Pancreas (tissue), 10 donors: ENCODE measurements around the gene KCNB1. TPM values are rescaled to one million over a fixed set of nuclear protein-coding genes. Genes with fewer than 3 reads are reported as not detected.
A peak's percentile ranks its signal among the peaks of the same experiment; 100 is the strongest.

Experiments used
- ATAC-seq, 4 donors: fragments of 200-7000 bp; cut with Tn5 transposase; one replicate each; pipeline versions ENCODE4 v1.8.0 to v1.9.1; 2020; ENCODE audit warnings: mild to moderate bottlenecking in 4 of 4, moderate library complexity in 4 of 4
- DNase-seq, 6 donors: peaks; one replicate each; pipeline ENCODE4 v3.0.0-alpha.2; 2020
- FAIRE-seq: peaks from 2 replicates; lab custom pipeline; 2012; peaks lifted over from hg19 to GRCh38; lab: Jason Lieb, UNC
- H3K27ac ChIP-seq, 4 donors: fragments of 200-600 bp; sonication (generic); 1 replicate in 3 of 4; 2 replicates in 1 of 4; pipeline versions ENCODE4 v1.5.0 to v1.8.0; 2020
- H3K27me3 ChIP-seq, 4 donors: fragments of 200-600 bp; one replicate each; pipeline ENCODE4 v1.8.0; 2021
- H3K36me3 ChIP-seq, 3 donors: fragments of 200-600 bp; sonication (generic) in 1 of 3; one replicate each; pipeline versions ENCODE4 v1.5.0 to v1.8.0; 2020 to 2021
- H3K4me1 ChIP-seq, 3 donors: fragments of 200-600 bp; one replicate each; pipeline ENCODE4 v1.8.0; 2021
- H3K4me3 ChIP-seq, 4 donors: fragments of 200-600 bp; sonication (generic) in 2 of 4; one replicate each; pipeline versions ENCODE4 v1.5.0 to v1.8.0; 2020 to 2021
- H3K9me3 ChIP-seq, 4 donors: fragments of 200-600 bp; one replicate each; pipeline ENCODE4 v1.8.0; 2021
- WGBS, 2 donors: extraction: QIAGEN DNeasy Blood & Tissue Kit; methylation state at CpG; one replicate each; pipeline ENCODE4 v1.1.7; 2013; 5-methylcytosine and 5-hydroxymethylcytosine counted together
- intact Hi-C, 3 donors: fragments of 100-400 bp; cut with DNase I; formaldehyde crosslinking; loops; one replicate each; pipeline versions ENCODE4 v1.11.1 to v1.14.2; 2022
- polyA plus RNA-seq, 2 donors: library from polyadenylated mRNA; stranded (reverse); fragments of 200-250 nt; gene quantifications; one replicate each; pipeline ENCODE4 v1.2.3, GENCODE V29; 2013
- total RNA-seq, 6 donors: library from RNA; stranded (reverse); fragmentation: NEBNext Ultra II Directional in 4 of 6; extraction: Animal tissue kit (Norgen Biotek cat#: 25700) in 4 of 6; gene quantifications; one replicate each; pipeline versions ENCODE4 v1.2.1 to v1.2.4, GENCODE V29; 2021 to 2023
- TF ChIP-seq, protein P1 (sequence below), 4 donors: fragments of 200-600 bp; sonication (generic) in 3 of 4; IDR thresholded peaks; one replicate each; pipeline versions ENCODE4 v1.5.0 to v1.8.0; 2021; ENCODE audit warnings: antibody characterized with exemption in 4 of 4
- donor health status: healthy with polysubstance abuse.
- donor health status: DM: no; HTN: no; CAD: no; lungs with moderate emphysema.
- donor health status: DM: no; HTN: no; CAD: no.
- donor health status: control.
- donor health status: control.
- donor health status: Bipolar disorder and iron deficiency.
- donor health status: DM: yes; HTN: yes; CAD: no.
- donor health status: DM: no; HTN: no; CAD: no.
- donor health status: DM: no; HTN: no; CAD: no.
- donor health status: DM: yes; HTN: yes; CAD: no.

Gene KCNB1
- total and polyA plus RNA-seq, 8 donors, result 0.28 to 2.5 (median 0.31) TPM

- H3K27ac ChIP-seq, result no peak overlapping the region
- H3K4me3 ChIP-seq, result no peak overlapping the region
- intact Hi-C loops, result loop anchor here in 1 of 3 donors (5.0 to 10.0 kb wide), 2 partner anchors 81 to 161 kb away; no protein-coding TSS in a partner anchor
- WGBS, 2 donors, result 41 to 50% methylated on average over 10 of the region's 10 CpGs
- no peaks in the 10 kb centered on the region for H3K36me3 ChIP-seq
- peaks cover 0 to 5% (median 0%) of the 10 kb centered on the region in 4 donors for H3K27me3 ChIP-seq
- no peak for FAIRE-seq
- no peak for DNase-seq
- H3K4me1 ChIP-seq, result no peaks in the 10 kb centered on the region
- no peaks in the 10 kb centered on the region for H3K9me3 ChIP-seq
- no peak for ATAC-seq
- TF ChIP-seq, protein P1, sequence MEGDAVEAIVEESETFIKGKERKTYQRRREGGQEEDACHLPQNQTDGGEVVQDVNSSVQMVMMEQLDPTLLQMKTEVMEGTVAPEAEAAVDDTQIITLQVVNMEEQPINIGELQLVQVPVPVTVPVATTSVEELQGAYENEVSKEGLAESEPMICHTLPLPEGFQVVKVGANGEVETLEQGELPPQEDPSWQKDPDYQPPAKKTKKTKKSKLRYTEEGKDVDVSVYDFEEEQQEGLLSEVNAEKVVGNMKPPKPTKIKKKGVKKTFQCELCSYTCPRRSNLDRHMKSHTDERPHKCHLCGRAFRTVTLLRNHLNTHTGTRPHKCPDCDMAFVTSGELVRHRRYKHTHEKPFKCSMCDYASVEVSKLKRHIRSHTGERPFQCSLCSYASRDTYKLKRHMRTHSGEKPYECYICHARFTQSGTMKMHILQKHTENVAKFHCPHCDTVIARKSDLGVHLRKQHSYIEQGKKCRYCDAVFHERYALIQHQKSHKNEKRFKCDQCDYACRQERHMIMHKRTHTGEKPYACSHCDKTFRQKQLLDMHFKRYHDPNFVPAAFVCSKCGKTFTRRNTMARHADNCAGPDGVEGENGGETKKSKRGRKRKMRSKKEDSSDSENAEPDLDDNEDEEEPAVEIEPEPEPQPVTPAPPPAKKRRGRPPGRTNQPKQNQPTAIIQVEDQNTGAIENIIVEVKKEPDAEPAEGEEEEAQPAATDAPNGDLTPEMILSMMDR (IDR thresholded peaks at IDR 0.05), result no peak
These were observed 156.4 kb downstream of the KCNB1 start for GRCh38 chr20:49326026-49326425.

GRCh38 chr20:49324306-49324705, 158.2 kb downstream of the KCNB1 start:
- DNase-seq (no peak), FAIRE-seq (no peak), ATAC-seq (no peak)
- no peaks in the 10 kb centered on the region for H3K4me1 ChIP-seq
- no peak overlapping the region for H3K27ac ChIP-seq
- H3K9me3 ChIP-seq, result no peaks in the 10 kb centered on the region
- H3K27me3 ChIP-seq, result peaks cover 0 to 7% (median 2%) of the 10 kb centered on the region in 4 donors
- H3K36me3 ChIP-seq, result no peaks in the 10 kb centered on the region
- TF ChIP-seq, protein P1 (IDR thresholded peaks at IDR 0.05), result no peak
- H3K4me3 ChIP-seq, result no peak overlapping the region
- 74 to 83% methylated on average over 5 of the region's 5 CpGs for WGBS, 2 donors
- intact Hi-C loops, result loop anchor here in 1 of 3 donors (10.0 kb wide), 1 partner anchor 80 kb away; no protein-coding TSS in a partner anchor

DNA sequence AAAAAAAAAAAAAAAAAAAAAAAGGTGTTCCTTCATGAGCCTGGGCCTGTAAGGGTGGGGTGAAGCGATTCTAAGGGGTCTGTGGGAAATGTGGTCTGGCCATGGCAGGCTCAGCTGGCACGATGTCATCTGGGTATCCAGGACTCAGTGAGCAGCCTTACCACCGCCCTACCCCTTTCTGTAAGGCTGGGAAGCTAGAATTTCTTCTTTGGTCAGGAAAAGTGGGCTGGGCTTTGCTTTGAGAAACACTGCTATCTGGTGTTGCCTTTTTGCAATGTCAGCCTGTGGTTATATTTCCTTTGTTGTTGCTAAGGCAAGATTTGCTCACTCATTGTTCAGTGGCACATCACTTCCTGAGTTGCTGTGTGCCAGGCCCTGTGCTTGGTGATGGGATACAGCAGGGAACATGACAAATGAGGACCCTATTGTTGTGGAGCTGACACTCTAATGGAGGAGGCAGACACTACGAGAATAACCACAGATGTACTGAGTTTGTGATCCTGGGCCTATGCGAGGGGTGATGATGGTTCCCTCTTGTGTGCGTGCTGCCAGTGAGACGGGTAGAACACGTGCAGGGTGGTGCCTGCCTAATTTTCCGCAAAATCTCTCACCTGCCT, 158.7 kb downstream of the KCNB1 start:
- H3K4me1 ChIP-seq, result peaks cover 0 to under 1% (median under 1%) of the 10 kb centered on the region in 3 donors
- FAIRE-seq (no peak), ATAC-seq (peak in 3 of 4 donors; percentile 65 to 73 (median 66)), DNase-seq (no peak)
- intact Hi-C loops, result loop anchor here in 1 of 3 donors (10.0 kb wide), 1 partner anchor 79 kb away; no protein-coding TSS in a partner anchor
- no peaks in the 10 kb centered on the region for H3K36me3 ChIP-seq
- 63 to 67% methylated on average over 9 of the region's 9 CpGs for WGBS, 2 donors
- no peak overlapping the region for H3K4me3 ChIP-seq
- H3K27me3 ChIP-seq, result peaks cover 0 to 12% (median 5%) of the 10 kb centered on the region in 4 donors
- H3K9me3 ChIP-seq, result no peaks in the 10 kb centered on the region
- TF ChIP-seq, protein P1 (IDR thresholded peaks at IDR 0.05), result no peak
- H3K27ac ChIP-seq, result no peak overlapping the region

DNA sequence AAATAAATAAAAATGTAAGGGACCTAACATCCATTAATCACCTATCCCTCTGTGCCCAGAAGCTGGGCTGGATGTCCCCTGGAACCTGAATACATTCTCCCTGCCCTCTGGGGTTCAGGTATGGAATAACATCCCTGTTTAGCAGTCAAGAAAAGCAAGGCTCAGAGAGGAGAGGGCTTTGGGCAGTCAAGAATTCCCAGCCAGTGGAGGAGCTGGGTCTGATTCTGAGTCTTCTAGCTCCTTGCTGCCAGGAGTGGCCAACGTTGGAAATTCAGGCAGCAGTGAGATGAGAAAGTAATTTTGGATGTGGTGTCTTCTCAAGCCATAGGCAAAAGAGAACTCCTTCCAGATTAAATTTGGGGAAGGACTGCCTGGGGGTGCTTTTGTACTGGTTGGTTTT, 162.0 kb downstream of the KCNB1 start:
- ATAC-seq (peak in 3 of 4 donors; percentile 24 to 53 (median 43)), DNase-seq (no peak), FAIRE-seq (no peak)
- H3K27me3 ChIP-seq, result peaks cover 0 to 15% (median 5%) of the 10 kb centered on the region in 4 donors
- no peak overlapping the region for H3K4me3 ChIP-seq
- intact Hi-C loops, result loop anchor here in 1 of 3 donors (10.0 kb wide), 1 partner anchor 76 kb away; no protein-coding TSS in a partner anchor
- no peaks in the 10 kb centered on the region for H3K36me3 ChIP-seq
- WGBS, 2 donors, result 0 to 2% methylated on average over 1 of the region's 1 CpG
- H3K4me1 ChIP-seq, result peaks cover 0 to 7% (median 6%) of the 10 kb centered on the region in 3 donors
- TF ChIP-seq, protein P1 (IDR thresholded peaks at IDR 0.05), result peak in 1 of 4 donors; percentile 13
- no peak overlapping the region for H3K27ac ChIP-seq
- H3K9me3 ChIP-seq, result no peaks in the 10 kb centered on the region
